Gastroesophageal sphincter (tissue), 4 donors: ENCODE measurements around the gene MACROD2. TPM values are rescaled to one million over a fixed set of nuclear protein-coding genes. Genes with fewer than 3 reads are reported as not detected.
"Not testable (repeated sequence)": the region's sequence is repeated elsewhere in the genome, so short reads cannot be mapped to it uniquely, and the experiment has no call there.

Experiments
- ATAC-seq: fragments of 150-250 bp; one replicate; pipeline ENCODE4 v1.9.1; 2016; ENCODE audit warnings: mild to moderate bottlenecking, moderate library complexity
- H3K27ac ChIP-seq, 4 donors: fragments of 200-600 bp; sonication (generic) in 3 of 4; 1 replicate in 3 of 4; 2 replicates in 1 of 4; pipeline ENCODE4 v1.5.1; 2016 to 2019
- H3K27me3 ChIP-seq: fragments of 200-600 bp; sonication (generic); one replicate; pipeline ENCODE4 v1.5.1; 2019
- H3K36me3 ChIP-seq, 2 donors: fragments of 200-600 bp; sonication (generic); one replicate each; pipeline ENCODE4 v1.5.1; 2019; ENCODE audit warnings: control low read depth in 1 of 2
- H3K4me1 ChIP-seq, 3 donors: fragments of 200-600 bp; sonication (generic); 1 replicate in 2 of 3; 2 replicates in 1 of 3; pipeline ENCODE4 v1.5.1; 2016 to 2019; ENCODE audit warnings: control low read depth in 2 of 3
- H3K4me3 ChIP-seq, 2 donors: fragments of 200-600 bp; sonication (generic); one replicate each; pipeline ENCODE4 v1.5.1; 2019; ENCODE audit warnings: mild to moderate bottlenecking in 1 of 2, moderate library complexity in 1 of 2
- H3K9me3 ChIP-seq, 3 donors: fragments of 200-600 bp; sonication (generic); one replicate each; pipeline ENCODE4 v1.5.1; 2017 to 2019; ENCODE audit warnings: control low read depth in 2 of 3
- CTCF ChIP-seq, 4 experiments: fragments of 200-600 bp in 2 of 4; fragments of 450-650 bp in 2 of 4; sonication (generic) in 1 of 4; IDR thresholded peaks; one replicate each; pipeline ENCODE4 v1.5.1; 2017 to 2019; ENCODE audit warnings: antibody characterized with exemption in 4 of 4, mild to moderate bottlenecking in 2 of 4, moderate library complexity in 2 of 4
- EP300 ChIP-seq: sonication (generic); formaldehyde crosslinking; IDR thresholded peaks from one replicate; pipeline ENCODE4 v1.6.1; 2017; ENCODE audit warnings: antibody characterized with exemption, mild to moderate bottlenecking
- POLR2A ChIP-seq, 2 donors: fragments of 450-650 bp; IDR thresholded peaks; one replicate each; pipeline ENCODE4 v1.6.1; 2017; ENCODE audit warnings: antibody characterized with exemption in 2 of 2, mild to moderate bottlenecking in 2 of 2, moderate library complexity in 1 of 2
- POLR2AphosphoS5 ChIP-seq: sonication (generic); formaldehyde crosslinking; IDR thresholded peaks from one replicate; pipeline ENCODE4 v1.6.1; 2017; ENCODE audit warnings: antibody characterized with exemption
- WGBS, 2 donors: methylation state at CpG; one replicate each; pipeline ENCODE4 v1.1.5; 2018; ENCODE audit warnings: low coverage in 1 of 2; 5-methylcytosine and 5-hydroxymethylcytosine counted together
- total RNA-seq, 4 donors: library from RNA; depleted of rRNA; stranded (reverse); fragments of >200 nt; gene quantifications; one replicate each; pipeline ENCODE4 v1.1.0, GENCODE V29; 2016

MACROD2 gene
- total RNA-seq, 4 donors from 2014 or later: 4.0 to 12.1 (median 7.4) TPM

GRCh38 chr20:15807271-15807670, 1812.0 kb downstream of the MACROD2 start:
- Histone ChIP-seq H3K4me1 (no peaks in the 10 kb centered on the region), H3K36me3 (no peaks in the 10 kb centered on the region), H3K4me3 (no peak overlapping the region), H3K27me3 (no peaks in the 10 kb centered on the region), H3K27ac (no peak overlapping the region), H3K9me3 (no peaks in the 10 kb centered on the region)
- WGBS, 2 donors: 83 to 87% methylated on average over 2 to 5 of the region's 5 CpGs
- no peak for TF ChIP-seq EP300
- no peak for TF ChIP-seq CTCF (IDR thresholded peaks at IDR 0.05)
- no peak for TF ChIP-seq POLR2A (IDR thresholded peaks at IDR 0.05)
- TF ChIP-seq POLR2AphosphoS5: no peak
- ATAC-seq: no peak

GRCh38 chr20:15807771-15808170, 1812.5 kb downstream of the MACROD2 start:
- not testable (repeated sequence) for H3K9me3 ChIP-seq, H3K4me3 ChIP-seq, H3K36me3 ChIP-seq, H3K27me3 ChIP-seq, ATAC-seq, H3K27ac ChIP-seq, H3K4me1 ChIP-seq
- WGBS, 2 donors: 93 to 98% methylated on average over 5 to 8 of the region's 8 CpGs

GRCh38 chr20:15811951-15812350, 1816.6 kb downstream of the MACROD2 start:
- Histone ChIP-seq H3K27me3 (no peaks in the 10 kb centered on the region), H3K4me1 (no peaks in the 10 kb centered on the region), H3K27ac (no peak overlapping the region), H3K4me3 (no peak overlapping the region), H3K9me3 (no peaks in the 10 kb centered on the region), H3K36me3 (no peaks in the 10 kb centered on the region)
- ATAC-seq: no peak
- WGBS, 2 donors: 75 to 85% methylated on average over 2 of the region's 2 CpGs
- no peak for TF ChIP-seq CTCF (IDR thresholded peaks at IDR 0.05)
- TF ChIP-seq EP300: no peak
- TF ChIP-seq POLR2A (IDR thresholded peaks at IDR 0.05): no peak
- no peak for TF ChIP-seq POLR2AphosphoS5

- no peaks in the 10 kb centered on the region for H3K27me3 ChIP-seq
- TF ChIP-seq EP300 (no peak), POLR2A (IDR thresholded peaks at IDR 0.05) (no peak), CTCF (IDR thresholded peaks at IDR 0.05) (no peak), POLR2AphosphoS5 (no peak)
- no peaks in the 10 kb centered on the region for H3K36me3 ChIP-seq
- no peak overlapping the region for H3K27ac ChIP-seq
- no peak overlapping the region for H3K4me3 ChIP-seq
- WGBS, 2 donors: 25 to 56% methylated on average over 1 of the region's 1 CpG
- no peaks in the 10 kb centered on the region for H3K9me3 ChIP-seq
- H3K4me1 ChIP-seq: no peaks in the 10 kb centered on the region
- no peak for ATAC-seq
Measured at GRCh38 chr20:15812696-15813095, 1817.4 kb downstream of the MACROD2 start.

GRCh38 chr20:15814360-15814759, 1819.0 kb downstream of the MACROD2 start:
- H3K9me3 ChIP-seq: no peaks in the 10 kb centered on the region
- H3K27ac ChIP-seq: no peak overlapping the region
- ATAC-seq: no peak
- H3K36me3 ChIP-seq: no peaks in the 10 kb centered on the region
- H3K4me1 ChIP-seq: no peaks in the 10 kb centered on the region
- TF ChIP-seq POLR2AphosphoS5 (no peak), EP300 (no peak), POLR2A (IDR thresholded peaks at IDR 0.05) (no peak), CTCF (IDR thresholded peaks at IDR 0.05) (no peak)
- no peak overlapping the region for H3K4me3 ChIP-seq
- no peaks in the 10 kb centered on the region for H3K27me3 ChIP-seq

GRCh38 chr20:15814911-15815310, 1819.6 kb downstream of the MACROD2 start:
- no peaks in the 10 kb centered on the region for H3K4me1 ChIP-seq
- no peak overlapping the region for H3K4me3 ChIP-seq
- no peak for ATAC-seq
- TF ChIP-seq CTCF (IDR thresholded peaks at IDR 0.05) (no peak), POLR2A (IDR thresholded peaks at IDR 0.05) (no peak), EP300 (no peak)
- no peaks in the 10 kb centered on the region for H3K36me3 ChIP-seq
- WGBS, 2 donors: 23 to 33% methylated on average over 2 of the region's 2 CpGs
- no peak overlapping the region for H3K27ac ChIP-seq
- H3K27me3 ChIP-seq: no peaks in the 10 kb centered on the region
- no peaks in the 10 kb centered on the region for H3K9me3 ChIP-seq
